Measurements from ENCODE around the gene DYNLL1. TPM values are rescaled to one million over a fixed set of nuclear protein-coding genes. Genes with fewer than 3 reads are reported as not detected.
"Not testable (repeated sequence)": the region's sequence is repeated elsewhere in the genome, so short reads cannot be mapped to it uniquely, and the experiment has no call there.

DYNLL1 gene
- total RNA-seq, 1 donor from 2014 or later: 144 TPM

GRCh38 chr12:120472521-120472920 lies 23.4 kb upstream of the DYNLL1 start:
- ATAC-seq (no peak), DNase-seq (no peak)
- intact Hi-C loops (cut with micrococcal nuclease): no loop called here

GRCh38 chr12:120473807-120474615 lies 21.9 kb upstream of the DYNLL1 start:
- ATAC-seq: no peak
- intact Hi-C loops (cut with micrococcal nuclease): no loop called here
- DNase-seq: no peak

GRCh38 chr12:120474616-120474960 lies 21.3 kb upstream of the DYNLL1 start:
- DNase-seq: no peak
- intact Hi-C loops (cut with micrococcal nuclease): no loop called here
- no peak for ATAC-seq

GRCh38 chr12:120475643-120476042 lies 20.3 kb upstream of the DYNLL1 start:
- ATAC-seq (no peak), DNase-seq (no peak)
- intact Hi-C loops (cut with micrococcal nuclease): no loop called here

GRCh38 chr12:120479458-120479857 lies 16.5 kb upstream of the DYNLL1 start:
- intact Hi-C loops (cut with micrococcal nuclease): no loop called here
- DNase-seq (no peak), ATAC-seq (no peak)

- intact Hi-C loops (cut with micrococcal nuclease): no loop called here
- no peak for DNase-seq
- no peak for ATAC-seq
Measured at GRCh38 chr12:120480211-120480610, 15.7 kb upstream of the DYNLL1 start.

- DNase-seq (no peak), ATAC-seq (no peak)
- intact Hi-C loops (cut with micrococcal nuclease): no loop called here
Measured at GRCh38 chr12:120481022-120481767, 14.7 kb upstream of the DYNLL1 start.

GRCh38 chr12:120483621-120484020 lies 12.3 kb upstream of the DYNLL1 start:
- DNase-seq: no peak
- no peak for ATAC-seq
- intact Hi-C loops (cut with micrococcal nuclease): no loop called here

GRCh38 chr12:120485961-120486881 lies 9.7 kb upstream of the DYNLL1 start:
- ATAC-seq (no peak), DNase-seq (no peak)
- intact Hi-C loops (cut with micrococcal nuclease): no loop called here

GRCh38 chr12:120487552-120487951 lies 8.4 kb upstream of the DYNLL1 start:
- ATAC-seq; intact Hi-C loops (cut with micrococcal nuclease); DNase-seq: not testable (repeated sequence)

GRCh38 chr12:120488057-120488640 lies 7.8 kb upstream of the DYNLL1 start:
- ATAC-seq (peak; percentile 40), DNase-seq (no peak)
- intact Hi-C loops (cut with micrococcal nuclease): no loop called here

GRCh38 chr12:120489018-120489417 lies 6.9 kb upstream of the DYNLL1 start:
- intact Hi-C loops (cut with micrococcal nuclease): no loop called here
- no peak for DNase-seq
- no peak for ATAC-seq

GRCh38 chr12:120490325-120490724 lies 5.6 kb upstream of the DYNLL1 start:
- ATAC-seq: no peak

GRCh38 chr12:120490833-120491512 lies 4.9 kb upstream of the DYNLL1 start:
- peak; percentile 35 for DNase-seq
- intact Hi-C loops (cut with micrococcal nuclease): no loop called here
- no peak for ATAC-seq

More at GRCh38 chr12:120490325-120490724, 5.6 kb upstream of the DYNLL1 start:
- no peak for DNase-seq
- intact Hi-C loops (cut with micrococcal nuclease): no loop called here

GRCh38 chr12:120495186-120495730 lies 655 bp upstream of the DYNLL1 start:
- ATAC-seq (no peak), DNase-seq (no peak)
- intact Hi-C loops (cut with micrococcal nuclease): loop anchor here (5.0 kb wide), 1 partner anchor 42 kb away; no protein-coding TSS in a partner anchor

- intact Hi-C loops (cut with micrococcal nuclease): loop anchor here (5.0 kb wide), 1 partner anchor 41 kb away; no protein-coding TSS in a partner anchor
Measured at GRCh38 chr12:120496413-120497340, 764 bp downstream of the DYNLL1 start.

GRCh38 chr12:120497524-120498150 lies 1.7 kb downstream of the DYNLL1 start:
- intact Hi-C loops (cut with micrococcal nuclease): loop anchor here (5.0 kb wide), 1 partner anchor 40 kb away; no protein-coding TSS in a partner anchor
- ATAC-seq (no peak), DNase-seq (no peak)

More at GRCh38 chr12:120496413-120497340, 764 bp downstream of the DYNLL1 start:
- peak; percentile 75 for DNase-seq
- peak; percentile 84 for ATAC-seq

Measured in left ventricle myocardium superior (tissue), 1 donor.